Mesenchymal stem cell (in vitro differentiated cells and primary cell): ENCODE results near the gene SESN1.

Experiments used
- DNase-seq: peaks from one replicate; pipeline ENCODE4 v3.0.0-alpha.2; 2013
- H2AFZ ChIP-seq: one replicate; pipeline ENCODE4 v1.6.1; 2013; ENCODE audit warnings: low read depth, mild to moderate bottlenecking, control low read depth, inconsistent platforms, low read length, moderate library complexity
- H2AK5ac ChIP-seq: 2 replicates; pipeline ENCODE4 v1.6.1; 2013; ENCODE audit warnings: low read length, moderate library complexity, mild to moderate bottlenecking, inconsistent platforms; ENCODE audit not compliant: severe bottlenecking
- H2BK120ac ChIP-seq: one replicate; pipeline ENCODE4 v1.6.1; 2013; ENCODE audit warnings: low read depth, mild to moderate bottlenecking, inconsistent platforms, low read length, moderate library complexity
- H2BK12ac ChIP-seq, 2 experiments: one replicate each; pipeline ENCODE4 v1.6.1; 2013; ENCODE audit warnings: inconsistent platforms in 2 of 2, low read length in 2 of 2, mild to moderate bottlenecking in 2 of 2, moderate library complexity in 2 of 2, control low read depth in 1 of 2
- H2BK15ac ChIP-seq: one replicate; pipeline ENCODE4 v1.6.1; 2013; ENCODE audit warnings: mild to moderate bottlenecking, low read depth, inconsistent platforms; ENCODE audit not compliant: poor library complexity, severe bottlenecking
- H2BK5ac ChIP-seq: 2 replicates; pipeline ENCODE4 v1.6.1; 2013; ENCODE audit warnings: low read depth, mild to moderate bottlenecking, low read length, control low read depth, inconsistent platforms; ENCODE audit not compliant: poor library complexity, severe bottlenecking
- H3K14ac ChIP-seq, 2 experiments: one replicate each; pipeline ENCODE4 v1.6.1; 2013; ENCODE audit warnings: inconsistent platforms in 2 of 2, low read length in 2 of 2, control low read depth in 1 of 2, mild to moderate bottlenecking in 1 of 2, moderate library complexity in 1 of 2
- H3K18ac ChIP-seq, 2 experiments: one replicate each; pipeline ENCODE4 v1.6.1; 2013; ENCODE audit warnings: inconsistent platforms in 2 of 2, low read length in 2 of 2, control low read depth in 1 of 2, low read depth in 1 of 2, mild to moderate bottlenecking in 1 of 2
- H3K23ac ChIP-seq, 2 experiments: one replicate each; pipeline ENCODE4 v1.6.1; 2013; ENCODE audit warnings: inconsistent platforms in 2 of 2, low read length in 2 of 2, mild to moderate bottlenecking in 2 of 2, moderate library complexity in 2 of 2, control low read depth in 1 of 2
- H3K27ac ChIP-seq: 2 replicates; pipeline ENCODE4 v1.5.1; 2013; ENCODE audit warnings: mild to moderate bottlenecking, moderate library complexity, low read length, control low read depth, inconsistent platforms; ENCODE audit not compliant: poor library complexity, severe bottlenecking
- H3K27me3 ChIP-seq, 2 experiments: 2 replicates each; pipeline versions ENCODE4 v1.6.1 to v1.7.0; 2013; ENCODE audit warnings: low read length in 2 of 2, mild to moderate bottlenecking in 2 of 2, moderate library complexity in 2 of 2, control low read depth in 1 of 2, inconsistent platforms in 1 of 2; ENCODE audit not compliant: control insufficient read depth in 1 of 2, insufficient read depth in 1 of 2
- H3K36me3 ChIP-seq, 2 experiments: 2 replicates each; pipeline versions ENCODE4 v1.6.1 to v1.7.0; 2013; ENCODE audit warnings: low read length in 2 of 2, control low read depth in 1 of 2, inconsistent platforms in 1 of 2, low read depth in 1 of 2, mild to moderate bottlenecking in 1 of 2; ENCODE audit not compliant: insufficient read depth in 2 of 2, control insufficient read depth in 1 of 2
- H3K4ac ChIP-seq, 2 experiments: one replicate each; pipeline ENCODE4 v1.6.1; 2013; ENCODE audit warnings: inconsistent platforms in 2 of 2, low read length in 2 of 2, mild to moderate bottlenecking in 2 of 2, moderate library complexity in 2 of 2, control low read depth in 1 of 2, low read depth in 1 of 2
- H3K4me1 ChIP-seq: 2 replicates; pipeline ENCODE4 v1.6.1; 2013; ENCODE audit warnings: low read depth, low read length, control low read depth; ENCODE audit not compliant: control insufficient read depth, insufficient read depth
- H3K4me2 ChIP-seq: 2 replicates; pipeline ENCODE4 v1.6.1; 2013; ENCODE audit warnings: low read length, mild to moderate bottlenecking, inconsistent platforms; ENCODE audit not compliant: poor library complexity, severe bottlenecking
- H3K4me3 ChIP-seq, 2 experiments: 2 replicates each; pipeline versions ENCODE4 v1.5.1 to v1.7.0; 2013; ENCODE audit warnings: low read length in 2 of 2, mild to moderate bottlenecking in 2 of 2, control low read depth in 1 of 2, low read depth in 1 of 2; ENCODE audit not compliant: insufficient read depth in 1 of 2
- H3K79me1 ChIP-seq: replicated peaks from 2 replicates; pipeline ENCODE4 v1.6.1; 2013; ENCODE audit warnings: mild to moderate bottlenecking, control low read depth, low read length, inconsistent platforms; ENCODE audit not compliant: poor library complexity, severe bottlenecking
- H3K9ac ChIP-seq: 2 replicates; pipeline ENCODE4 v1.7.0; 2013; ENCODE audit warnings: mild to moderate bottlenecking, low read length, moderate library complexity
- H3K9me3 ChIP-seq: 2 replicates; pipeline ENCODE4 v1.7.0; 2013; ENCODE audit warnings: mild to moderate bottlenecking, low read length; ENCODE audit not compliant: control insufficient read depth
- H4K8ac ChIP-seq: one replicate; pipeline ENCODE4 v1.6.1; 2013; ENCODE audit warnings: inconsistent platforms, mild to moderate bottlenecking, low read length, moderate library complexity
- H4K91ac ChIP-seq: one replicate; pipeline ENCODE4 v1.6.1; 2013; ENCODE audit warnings: mild to moderate bottlenecking, low read length, inconsistent platforms
- WGBS: methylation state at CpG from one replicate; pipeline ENCODE4 v1.1.7; 2013; ENCODE audit warnings: mixed read lengths; 5-methylcytosine and 5-hydroxymethylcytosine counted together

The SESN1 gene

DNA sequence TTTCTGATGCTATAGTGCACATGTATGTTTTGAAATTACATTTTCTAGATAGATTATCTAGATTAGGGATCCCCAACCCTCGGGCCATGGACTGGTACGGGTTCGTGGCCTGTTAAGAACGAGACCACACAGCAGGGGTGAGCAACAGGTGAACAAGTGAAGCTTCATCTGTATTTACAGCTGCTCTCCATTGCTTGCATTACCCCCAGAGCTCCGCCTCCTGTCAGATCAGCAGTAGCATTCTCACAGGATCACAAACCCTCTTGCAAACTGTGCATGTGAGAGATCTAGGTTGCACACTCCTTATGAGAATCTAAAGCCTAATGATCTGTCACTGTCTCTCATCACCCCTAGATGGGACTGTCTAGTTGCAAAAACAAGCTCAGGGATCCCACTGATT is 11.0 kb upstream of the SESN1 start:
- Histone ChIP-seq H3K9me3 (no peaks in the 10 kb centered on the region), H2BK120ac (no peak overlapping the region), H4K91ac (no peak overlapping the region), H3K23ac (no peak overlapping the region), H3K18ac (no peak overlapping the region), H3K4me1 (no peaks in the 10 kb centered on the region), H4K8ac (no peak overlapping the region), H3K4me3 (no peak overlapping the region), H2AFZ (no peak overlapping the region), H3K79me1 (peaks cover 19% of the 10 kb centered on the region), H3K36me3 (peaks cover 0 to 12% of the 10 kb centered on the region in 2 experiments), H3K27me3 (no peaks in the 10 kb centered on the region), H3K27ac (no peak overlapping the region), H2BK5ac (no peak overlapping the region), H3K9ac (no peak overlapping the region), H3K4me2 (no peak overlapping the region), H3K14ac (no peak overlapping the region), H3K4ac (no peak overlapping the region), H2AK5ac (no peak overlapping the region), H2BK15ac (no peak overlapping the region), H2BK12ac (no peak overlapping the region)
- DNase-seq: no peak
- WGBS: 98% methylated on average over 5 of the region's 5 CpGs

DNA sequence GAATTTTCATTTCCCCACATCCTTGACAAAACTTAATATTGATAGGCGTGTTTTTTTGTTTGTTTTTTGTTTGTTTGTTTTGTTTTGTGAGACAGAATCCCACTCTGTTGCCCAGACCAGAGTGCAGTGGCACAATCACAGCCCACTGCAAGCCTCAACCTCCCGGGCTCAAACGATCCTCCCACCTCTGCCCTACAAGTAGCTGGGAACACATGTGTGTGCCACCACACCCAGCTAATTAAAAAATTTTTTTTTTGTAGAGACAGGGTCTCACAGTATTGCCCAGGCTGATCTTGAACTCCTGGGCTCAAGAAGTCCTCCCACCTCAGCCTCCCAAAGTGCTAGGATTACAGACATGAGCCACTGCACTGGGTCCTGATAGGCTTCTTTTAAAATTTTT is 9.9 kb upstream of the SESN1 start:
- Histone ChIP-seq H3K4me2 (no peak overlapping the region), H2BK120ac (no peak overlapping the region), H3K79me1 (peaks cover 21% of the 10 kb centered on the region), H3K36me3 (peaks cover 0 to 19% of the 10 kb centered on the region in 2 experiments), H3K18ac (no peak overlapping the region), H4K8ac (no peak overlapping the region), H3K9ac (no peak overlapping the region), H3K14ac (no peak overlapping the region), H3K4ac (no peak overlapping the region), H2BK5ac (no peak overlapping the region), H3K9me3 (no peaks in the 10 kb centered on the region), H2BK15ac (no peak overlapping the region), H2BK12ac (no peak overlapping the region), H3K27ac (no peak overlapping the region), H4K91ac (no peak overlapping the region), H3K27me3 (no peaks in the 10 kb centered on the region), H3K4me1 (no peaks in the 10 kb centered on the region), H3K23ac (no peak overlapping the region), H2AFZ (no peak overlapping the region), H2AK5ac (no peak overlapping the region), H3K4me3 (no peak overlapping the region)
- no peak for DNase-seq
- WGBS: 100% methylated on average over 2 of the region's 3 CpGs

DNA sequence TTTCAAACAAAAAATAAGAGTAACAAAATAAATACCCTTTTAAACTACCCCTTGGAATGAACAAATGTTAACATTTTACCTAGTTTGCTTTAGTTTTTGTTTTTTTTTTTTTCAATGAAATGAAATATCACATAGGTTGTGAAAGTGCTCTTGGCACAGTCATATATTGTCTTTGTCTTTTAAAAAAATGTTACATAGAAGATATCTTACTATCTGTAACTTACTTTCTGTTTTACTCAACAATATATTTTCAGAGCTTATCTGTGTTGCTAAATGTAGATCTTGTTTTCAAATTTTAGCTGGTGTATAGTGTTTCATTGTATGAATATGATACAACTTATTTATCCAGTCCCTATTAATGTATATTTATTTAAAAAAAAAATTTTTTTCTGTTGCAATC is 9.3 kb upstream of the SESN1 start:
- no peak for DNase-seq
- no peak overlapping the region for H2BK5ac ChIP-seq
- H3K23ac ChIP-seq: no peak overlapping the region
- H2BK12ac ChIP-seq: no peak overlapping the region
- no peak overlapping the region for H3K4me2 ChIP-seq
- no peaks in the 10 kb centered on the region for H3K4me1 ChIP-seq
- H3K18ac ChIP-seq: no peak overlapping the region
- H3K27me3 ChIP-seq: no peaks in the 10 kb centered on the region
- no peak overlapping the region for H2BK15ac ChIP-seq
- H3K27ac ChIP-seq: no peak overlapping the region
- no peak overlapping the region for H3K4ac ChIP-seq
- no peak overlapping the region for H4K91ac ChIP-seq
- peaks cover 0 to 19% of the 10 kb centered on the region in 2 experiments for H3K36me3 ChIP-seq
- H3K14ac ChIP-seq: no peak overlapping the region
- no peak overlapping the region for H2AK5ac ChIP-seq
- no peaks in the 10 kb centered on the region for H3K9me3 ChIP-seq
- no peak overlapping the region for H3K4me3 ChIP-seq
- H2BK120ac ChIP-seq: no peak overlapping the region
- H4K8ac ChIP-seq: no peak overlapping the region
- H3K9ac ChIP-seq: no peak overlapping the region
- no peak overlapping the region for H2AFZ ChIP-seq
- peaks cover 22% of the 10 kb centered on the region for H3K79me1 ChIP-seq

DNA sequence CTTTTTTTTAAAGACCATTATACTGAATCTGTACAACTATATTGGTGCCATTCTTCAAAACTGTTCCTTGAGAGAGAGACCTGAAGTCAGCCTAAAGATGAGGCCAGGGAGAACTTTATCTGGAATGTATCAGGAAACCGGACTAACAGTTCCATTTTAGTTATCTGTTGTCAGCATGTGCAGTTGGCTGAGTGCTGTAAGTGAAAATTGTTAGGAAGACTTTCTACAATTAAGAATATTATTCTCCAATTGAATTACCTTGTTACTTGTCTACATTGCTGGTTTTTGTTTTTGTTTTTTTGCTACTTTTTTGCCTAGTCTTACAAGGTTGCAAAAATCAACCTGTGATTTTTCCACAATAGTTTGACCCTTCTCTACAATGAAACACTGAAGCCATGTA is 8.1 kb upstream of the SESN1 start:
- H3K36me3 ChIP-seq: peaks cover 0 to 19% of the 10 kb centered on the region in 2 experiments
- no peak overlapping the region for H2AK5ac ChIP-seq
- no peak overlapping the region for H4K8ac ChIP-seq
- no peak overlapping the region for H3K23ac ChIP-seq
- no peak overlapping the region for H3K4ac ChIP-seq
- no peaks in the 10 kb centered on the region for H3K9me3 ChIP-seq
- H2BK15ac ChIP-seq: no peak overlapping the region
- no peak overlapping the region for H3K4me3 ChIP-seq
- H2AFZ ChIP-seq: no peak overlapping the region
- DNase-seq: no peak
- H4K91ac ChIP-seq: no peak overlapping the region
- H2BK12ac ChIP-seq: no peak overlapping the region
- H3K79me1 ChIP-seq: peaks cover 28% of the 10 kb centered on the region
- H3K14ac ChIP-seq: no peak overlapping the region
- WGBS: 80% methylated on average over 1 of the region's 1 CpG
- H3K4me1 ChIP-seq: no peaks in the 10 kb centered on the region
- no peak overlapping the region for H3K9ac ChIP-seq
- H3K18ac ChIP-seq: no peak overlapping the region
- no peaks in the 10 kb centered on the region for H3K27me3 ChIP-seq
- no peak overlapping the region for H2BK120ac ChIP-seq
- no peak overlapping the region for H2BK5ac ChIP-seq
- H3K4me2 ChIP-seq: no peak overlapping the region
- no peak overlapping the region for H3K27ac ChIP-seq
